HG03520 (cell line): ENCODE results near the gene OR2AK2.

Experiments
- ATAC-seq: cut with Tn5 transposase; IDR thresholded peaks from one replicate; pipeline ENCODE4 v1.9.1; 2021; ENCODE audit warnings: mild to moderate bottlenecking, moderate library complexity; ENCODE audit not compliant: unreplicated experiment

The OR2AK2 gene, protein sequence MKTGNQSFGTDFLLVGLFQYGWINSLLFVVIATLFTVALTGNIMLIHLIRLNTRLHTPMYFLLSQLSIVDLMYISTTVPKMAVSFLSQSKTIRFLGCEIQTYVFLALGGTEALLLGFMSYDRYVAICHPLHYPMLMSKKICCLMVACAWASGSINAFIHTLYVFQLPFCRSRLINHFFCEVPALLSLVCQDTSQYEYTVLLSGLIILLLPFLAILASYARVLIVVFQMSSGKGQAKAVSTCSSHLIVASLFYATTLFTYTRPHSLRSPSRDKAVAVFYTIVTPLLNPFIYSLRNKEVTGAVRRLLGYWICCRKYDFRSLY

DNA sequence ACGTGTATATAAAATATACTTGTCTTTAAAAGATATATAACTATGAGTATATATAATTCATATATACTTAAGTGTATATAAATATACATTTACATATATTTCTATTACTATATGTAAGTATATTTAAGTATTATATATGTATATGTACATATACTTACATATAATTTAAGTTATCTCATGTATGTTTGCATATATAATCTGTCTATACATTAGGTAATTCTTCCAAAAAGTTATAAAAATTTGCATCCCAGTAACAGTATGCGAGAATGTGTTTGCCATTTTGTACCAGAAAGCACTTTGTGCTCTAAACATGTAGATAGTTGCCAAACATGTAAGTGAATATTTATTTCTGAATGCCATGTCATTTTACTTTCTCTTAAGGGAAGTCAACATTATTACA is at the start of gene OR2AK2:
Gene OR2AK2 (plus strand): TSS at position 301 of the 400 bp plus-strand sequence. CDS start 144 bp downstream, outside the sequence.
- no peak for ATAC-seq

DNA sequence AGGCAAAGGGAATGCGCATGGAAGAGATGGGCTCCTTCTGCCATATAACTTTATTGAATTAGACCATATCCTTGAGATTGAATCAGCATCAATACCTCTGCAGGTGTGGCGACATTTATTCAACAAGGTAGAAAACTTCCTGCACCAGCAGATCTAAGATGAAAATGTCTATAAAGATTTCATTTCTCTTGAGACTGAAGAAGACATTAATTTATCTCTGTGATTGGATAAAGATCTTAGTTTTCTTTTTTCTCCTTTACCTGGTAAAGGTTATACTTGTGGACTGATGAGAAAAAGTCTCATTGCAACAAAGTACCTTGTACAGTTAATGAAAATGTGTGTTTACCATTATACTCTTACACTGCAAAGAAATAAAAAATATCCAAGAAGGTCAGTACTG is 45.1 kb upstream of the OR2AK2 start, which contains the start of gene OR2T8:
Gene OR2T8 (plus strand): TSS at position 301 of the 400 bp plus-strand sequence. CDS start 766 bp downstream, outside the sequence.
- no peak for ATAC-seq

GRCh38 chr1:247923941-247924340 is 41.1 kb upstream of the OR2AK2 start:
- ATAC-seq = no peak

GRCh38 chr1:247924868-247925267 is 40.2 kb upstream of the OR2AK2 start, which contains the start of gene OR2AJ1:
Gene OR2AJ1 (plus strand): TSS chr1:247924889. CDS start chr1:247933769, 8,880 bp downstream.
- ATAC-seq = no peak

DNA sequence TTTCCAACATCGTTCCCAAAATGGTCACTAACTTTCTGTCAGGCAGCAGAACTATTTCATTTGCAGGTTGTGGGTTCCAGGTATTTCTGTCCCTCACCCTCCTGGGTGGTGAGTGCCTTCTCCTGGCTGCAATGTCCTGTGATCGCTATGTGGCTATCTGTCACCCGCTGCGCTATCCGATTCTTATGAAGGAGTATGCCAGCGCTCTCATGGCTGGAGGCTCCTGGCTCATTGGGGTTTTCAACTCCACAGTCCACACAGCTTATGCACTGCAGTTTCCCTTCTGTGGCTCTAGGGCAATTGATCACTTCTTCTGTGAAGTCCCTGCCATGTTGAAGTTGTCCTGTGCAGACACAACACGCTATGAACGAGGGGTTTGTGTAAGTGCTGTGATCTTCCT is 31.0 kb upstream of the OR2AK2 start:
- no peak for ATAC-seq

GRCh38 chr1:247935781-247936180 is 29.3 kb upstream of the OR2AK2 start:
- ATAC-seq = no peak

GRCh38 chr1:247936415-247936814 is 28.6 kb upstream of the OR2AK2 start:
- no peak for ATAC-seq

GRCh38 chr1:247936965-247937734 is 27.9 kb upstream of the OR2AK2 start:
- ATAC-seq = peak; percentile 100

- no peak for ATAC-seq
Measured at GRCh38 chr1:247942624-247943023, 22.4 kb upstream of the OR2AK2 start.

- ATAC-seq = no peak
Measured at GRCh38 chr1:247948558-247948957, 16.5 kb upstream of the OR2AK2 start, which contains the start of gene OR2L8. Gene OR2L8 (plus strand): TSS chr1:247948858. CDS start chr1:247948858, 0 bp downstream.

DNA sequence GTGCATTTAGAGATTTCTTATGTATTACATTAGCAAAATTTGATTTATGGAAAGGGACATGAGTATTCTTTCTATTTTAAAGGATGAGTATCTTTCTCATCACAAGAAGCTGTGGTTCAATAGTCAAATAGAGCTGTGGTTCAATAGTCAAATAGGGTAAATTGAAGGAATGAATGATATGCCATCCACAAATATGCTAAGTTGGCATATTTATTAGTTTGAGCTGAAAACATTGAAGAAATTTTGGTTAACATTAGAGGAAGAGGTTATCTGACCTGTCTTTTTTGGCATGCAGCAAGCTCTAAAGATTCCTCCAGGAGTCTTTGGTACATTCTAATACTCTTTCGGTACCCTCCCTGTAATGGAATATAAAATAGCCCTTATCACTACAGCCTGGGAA is 11.6 kb upstream of the OR2AK2 start:
- ATAC-seq = no peak

DNA sequence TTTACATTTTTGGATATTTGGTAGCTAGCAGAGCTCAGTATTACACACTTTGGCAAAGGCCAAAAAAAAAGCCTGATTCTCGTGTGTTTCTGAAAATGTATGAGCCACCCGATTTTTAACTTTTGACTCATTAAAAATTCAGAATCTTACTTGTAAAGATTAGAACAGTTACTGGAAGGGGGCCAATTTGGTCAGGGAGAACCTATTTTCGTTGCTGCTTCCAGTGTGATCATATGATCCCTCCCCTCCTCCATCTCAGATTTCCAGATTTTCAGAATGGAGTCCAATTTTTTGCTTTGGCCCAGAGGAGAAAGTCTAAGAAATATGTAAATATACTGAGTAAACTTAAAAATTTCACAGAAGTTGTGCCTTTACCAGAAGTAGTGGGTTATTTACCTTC is 3.2 kb upstream of the OR2AK2 start:
- ATAC-seq = no peak

- no peak for ATAC-seq
Measured at GRCh38 chr1:247962911-247963588, 2.0 kb upstream of the OR2AK2 start.

- peak; percentile 90 for ATAC-seq
Measured at GRCh38 chr1:247966532-247967204, 1.6 kb downstream of the OR2AK2 start.

DNA sequence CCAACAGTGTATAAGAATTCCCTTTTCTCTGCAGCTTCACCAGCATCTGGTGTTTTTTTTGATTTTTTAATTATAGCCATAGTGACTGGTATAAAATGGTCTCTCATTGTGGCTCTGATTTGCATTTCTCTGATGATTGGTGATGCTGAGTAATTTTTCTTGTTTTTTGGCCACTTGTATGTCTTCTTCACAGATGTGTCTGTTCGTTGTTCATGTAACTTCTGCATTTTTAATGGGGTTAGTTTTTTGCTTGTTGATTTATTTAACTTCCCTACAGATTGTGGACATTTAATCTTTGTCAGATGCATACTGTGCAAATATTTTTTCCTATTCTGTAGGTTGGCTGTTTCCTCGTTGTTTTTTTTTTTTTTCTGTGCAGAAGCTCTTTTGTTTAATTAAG is 28.0 kb downstream of the OR2AK2 start:
- ATAC-seq = no peak

DNA sequence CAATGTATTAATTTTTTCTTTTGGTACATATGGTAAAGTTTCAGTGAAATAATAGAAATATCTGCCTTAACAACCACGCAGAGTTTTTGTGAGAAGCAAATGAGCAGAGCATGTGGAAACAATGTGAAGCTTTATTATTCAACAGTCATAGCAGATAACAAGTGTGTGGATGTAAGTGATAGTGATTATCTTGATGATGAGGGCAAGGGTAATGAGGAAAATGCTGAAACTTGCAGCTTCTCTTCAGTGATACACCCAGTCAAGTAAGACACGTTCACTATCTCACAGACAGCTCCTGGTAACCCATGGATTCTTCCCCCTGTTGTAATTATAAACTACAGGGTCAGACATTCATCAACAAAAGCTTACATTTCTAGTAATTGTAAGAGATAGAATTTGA is 33.8 kb downstream of the OR2AK2 start:
- no peak for ATAC-seq

- no peak for ATAC-seq
Measured at GRCh38 chr1:248000169-248000568, 35.1 kb downstream of the OR2AK2 start.

DNA sequence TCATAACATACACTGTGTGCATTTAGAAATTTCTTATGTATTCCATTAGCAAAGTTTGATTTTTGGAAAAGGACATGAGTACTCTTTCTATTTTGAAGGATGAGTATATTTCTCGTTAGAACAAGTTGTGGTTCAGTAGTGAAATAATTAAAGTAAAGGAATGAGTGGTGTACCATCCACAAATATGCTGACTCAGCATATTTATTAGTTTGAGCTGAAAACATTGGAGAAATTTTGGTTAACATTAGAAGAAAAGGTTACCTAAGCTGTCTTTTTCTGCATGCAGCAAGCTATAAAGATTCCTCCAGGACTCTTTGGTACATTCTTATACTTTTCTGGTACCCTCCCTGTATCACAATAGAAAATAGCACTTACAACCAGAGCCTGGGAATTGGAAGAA is 42.7 kb downstream of the OR2AK2 start:
- ATAC-seq = no peak

- no peak for ATAC-seq
Measured at GRCh38 chr1:248009681-248010080, 44.6 kb downstream of the OR2AK2 start.

- ATAC-seq = no peak
Measured at GRCh38 chr1:248013229-248013710, 48.2 kb downstream of the OR2AK2 start, which contains the start of gene OR2L5. Gene OR2L5 (plus strand): TSS chr1:248013660. CDS start chr1:248021948, 8,288 bp downstream.
